Ovary (tissue), 3 donors: ENCODE results near the gene RYR2.

Experiments used
- EP300 ChIP-seq: sonication (generic); formaldehyde crosslinking; IDR thresholded peaks from one replicate; pipeline ENCODE4 v1.6.1; 2017; ENCODE audit warnings: antibody characterized with exemption
- TF ChIP-seq, protein P1 (sequence below), 3 donors: fragments of 450-650 bp in 2 of 3; fragments of 200-600 bp in 1 of 3; IDR thresholded peaks; one replicate each; pipeline versions ENCODE4 v1.5.1 to v1.8.0; 2016 to 2022; ENCODE audit warnings: antibody characterized with exemption in 3 of 3, mild to moderate bottlenecking in 1 of 3
- donor health status: DM: no; HTN: no; CAD: no.

GRCh38 chr1:237320890-237321289 lies 278.9 kb downstream of the RYR2 start:
- no peak for TF ChIP-seq EP300
- TF ChIP-seq, protein P1, sequence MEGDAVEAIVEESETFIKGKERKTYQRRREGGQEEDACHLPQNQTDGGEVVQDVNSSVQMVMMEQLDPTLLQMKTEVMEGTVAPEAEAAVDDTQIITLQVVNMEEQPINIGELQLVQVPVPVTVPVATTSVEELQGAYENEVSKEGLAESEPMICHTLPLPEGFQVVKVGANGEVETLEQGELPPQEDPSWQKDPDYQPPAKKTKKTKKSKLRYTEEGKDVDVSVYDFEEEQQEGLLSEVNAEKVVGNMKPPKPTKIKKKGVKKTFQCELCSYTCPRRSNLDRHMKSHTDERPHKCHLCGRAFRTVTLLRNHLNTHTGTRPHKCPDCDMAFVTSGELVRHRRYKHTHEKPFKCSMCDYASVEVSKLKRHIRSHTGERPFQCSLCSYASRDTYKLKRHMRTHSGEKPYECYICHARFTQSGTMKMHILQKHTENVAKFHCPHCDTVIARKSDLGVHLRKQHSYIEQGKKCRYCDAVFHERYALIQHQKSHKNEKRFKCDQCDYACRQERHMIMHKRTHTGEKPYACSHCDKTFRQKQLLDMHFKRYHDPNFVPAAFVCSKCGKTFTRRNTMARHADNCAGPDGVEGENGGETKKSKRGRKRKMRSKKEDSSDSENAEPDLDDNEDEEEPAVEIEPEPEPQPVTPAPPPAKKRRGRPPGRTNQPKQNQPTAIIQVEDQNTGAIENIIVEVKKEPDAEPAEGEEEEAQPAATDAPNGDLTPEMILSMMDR (IDR thresholded peaks at IDR 0.05), result no peak
